NCI-H526 (cell line): ENCODE results near the gene RNASE8.

Experiments
- DNase-seq, 2 experiments: peaks; one replicate each; lab custom pipeline; 2025; lab: John Stamatoyannopoulos, UW

Gene RNASE8

DNA sequence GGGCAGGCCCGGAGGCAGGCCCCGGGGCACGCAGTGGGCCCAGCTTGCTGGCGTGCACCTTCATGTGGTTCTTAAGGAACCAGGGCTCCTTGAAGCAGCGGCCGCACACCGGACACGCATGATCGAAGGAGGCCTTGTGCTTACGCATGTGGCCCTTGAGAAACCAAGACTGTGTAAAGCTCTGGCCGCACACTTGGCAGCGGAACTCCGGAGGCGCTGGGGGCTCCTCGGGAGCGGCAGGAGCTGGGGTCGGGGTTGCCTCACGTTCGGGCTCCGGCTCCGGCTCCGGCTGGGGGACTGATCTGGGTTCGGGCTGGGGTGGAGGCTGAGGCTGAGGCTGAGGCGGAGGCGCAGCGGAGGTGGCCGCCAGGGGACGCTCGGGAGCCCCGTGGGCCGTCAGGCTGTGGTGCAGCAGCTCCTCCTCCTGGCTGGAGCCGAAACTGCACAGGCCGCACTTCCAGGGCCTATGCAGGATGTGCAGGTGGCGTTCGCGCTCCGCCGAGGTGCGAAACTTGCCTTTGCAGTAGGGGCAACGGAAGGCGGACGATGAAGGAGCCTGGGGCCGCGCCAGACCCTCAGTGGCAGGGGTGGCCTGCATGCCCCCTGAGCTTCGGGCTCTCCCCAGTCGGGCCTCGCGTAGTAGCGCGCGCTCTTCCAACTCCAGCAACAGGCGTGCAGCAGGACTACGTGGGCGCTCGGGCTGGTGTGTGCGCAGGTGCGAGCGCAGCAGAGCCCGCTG is 34.8 kb downstream of the RNASE8 start:
- DNase-seq, result peak; percentile 41 to 85

DNA sequence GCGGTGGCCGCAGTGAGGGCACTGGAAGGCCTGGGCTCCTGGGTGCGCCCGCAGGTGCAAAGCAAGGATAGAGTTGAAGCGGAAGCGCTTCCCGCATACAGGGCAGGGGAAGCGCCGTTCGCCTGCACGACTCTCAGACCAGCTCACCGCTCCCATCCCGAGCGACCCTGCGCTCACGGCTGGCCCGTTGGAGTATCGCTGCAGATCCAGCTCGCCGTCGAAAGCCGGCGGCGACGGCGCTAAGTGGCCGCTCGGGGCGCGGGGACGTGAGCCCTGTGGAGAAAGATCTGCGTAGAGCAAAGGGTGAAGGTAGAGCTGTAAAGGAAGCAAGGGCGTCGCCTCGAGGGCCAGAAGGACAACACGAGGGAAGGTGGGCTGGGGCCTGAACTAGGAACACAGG is 35.4 kb downstream of the RNASE8 start:
- DNase-seq, result no peak

DNA sequence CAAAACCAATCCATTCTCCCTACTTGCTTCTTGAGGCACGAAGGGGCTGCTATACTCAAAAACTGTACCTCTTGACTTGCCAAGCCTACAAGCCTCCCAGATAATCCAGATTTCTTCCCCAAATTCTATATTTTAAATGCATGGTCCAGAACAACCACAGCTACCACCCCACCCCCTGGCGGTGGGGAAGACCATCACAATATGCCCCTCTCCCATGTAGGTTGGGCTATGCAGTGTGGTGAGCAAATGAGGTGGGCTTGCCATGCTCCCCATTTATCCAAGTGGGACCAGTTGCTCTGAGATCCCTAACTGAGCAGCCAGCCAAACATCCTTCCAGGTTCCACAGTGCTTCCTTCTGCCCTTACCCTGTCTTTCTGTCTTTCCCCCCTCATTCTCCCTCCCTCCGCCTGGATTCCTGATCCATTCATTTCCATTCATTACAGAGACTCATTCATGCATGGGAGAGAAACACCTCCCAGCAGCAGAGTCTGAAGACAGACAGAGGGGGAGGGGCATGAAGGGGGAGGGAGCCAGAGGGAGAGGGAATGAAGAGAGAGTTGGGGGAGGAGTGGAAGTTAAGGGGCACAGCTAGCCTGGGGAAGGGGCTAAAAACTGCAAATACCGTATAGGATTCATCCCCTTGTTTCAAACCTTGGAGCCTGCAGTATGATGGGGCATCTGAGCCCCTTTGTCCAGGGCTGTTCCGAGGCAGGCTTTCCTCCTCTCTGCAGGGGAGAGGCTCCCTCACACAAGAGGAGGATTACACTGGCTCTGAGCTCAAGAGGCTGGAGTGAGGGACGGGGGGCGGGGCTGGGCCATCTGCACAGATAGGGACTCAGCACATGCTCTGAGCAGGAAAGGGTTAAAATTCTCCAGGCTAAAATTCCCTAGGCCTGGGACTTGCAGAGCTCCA is 36.4 kb downstream of the RNASE8 start:
- peak; percentile 83 to 88 for DNase-seq

DNA sequence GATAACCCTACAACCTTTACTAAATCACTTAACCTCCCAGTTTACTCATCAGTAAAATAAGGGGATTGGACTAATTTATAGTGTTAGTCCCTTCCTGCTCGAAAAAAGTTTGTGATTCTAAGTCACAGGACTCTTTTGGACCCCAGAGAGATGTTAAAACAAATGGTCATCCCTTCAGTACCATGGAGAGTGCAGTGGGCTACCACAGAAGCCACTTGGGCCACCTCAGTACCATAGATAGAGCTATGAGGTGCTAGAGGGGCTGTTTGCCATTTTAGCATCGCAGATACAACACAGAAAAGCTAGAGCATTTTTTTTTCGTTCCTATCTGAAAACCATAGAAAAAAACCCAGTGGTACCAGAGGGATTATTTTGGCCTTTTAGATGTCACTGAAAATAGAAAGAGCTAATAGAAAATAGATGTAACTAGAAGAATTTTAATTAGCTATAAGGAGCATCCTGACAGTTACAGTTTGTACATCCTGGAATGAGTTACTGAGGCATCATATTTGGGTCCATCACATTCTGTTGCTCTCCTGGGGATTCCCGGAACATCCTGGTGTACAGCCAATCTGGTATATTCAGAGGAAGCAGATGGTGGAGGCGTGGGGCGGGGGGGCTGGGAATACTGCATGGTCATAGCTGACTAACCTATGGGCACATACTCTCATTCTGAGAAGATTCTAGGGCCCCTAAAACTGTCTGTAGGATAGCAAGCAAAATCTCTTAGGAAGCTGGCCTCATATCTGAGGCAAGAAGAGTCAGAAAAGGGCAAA is 38.0 kb downstream of the RNASE8 start:
- peak in 1 of 2 experiments; percentile 12 for DNase-seq

DNA sequence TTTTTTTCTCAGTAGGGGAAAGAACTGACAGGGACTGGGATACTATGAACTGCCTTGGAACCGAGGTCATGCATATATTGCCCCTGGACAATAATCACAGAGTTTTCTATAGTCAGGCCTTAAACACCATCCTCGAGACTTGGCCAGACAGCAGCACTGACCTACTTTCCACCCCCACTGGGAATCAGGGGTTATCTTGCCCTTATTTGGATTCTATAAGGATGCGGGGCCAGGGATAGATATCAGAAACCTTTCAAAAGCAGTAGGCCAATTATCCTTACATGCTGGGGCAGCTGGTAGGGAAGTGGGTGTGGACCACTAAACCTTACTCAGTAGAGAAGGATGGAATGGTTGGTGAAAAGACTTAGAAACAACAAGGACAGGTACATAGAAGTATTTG is 38.8 kb downstream of the RNASE8 start:
- no peak for DNase-seq

DNA sequence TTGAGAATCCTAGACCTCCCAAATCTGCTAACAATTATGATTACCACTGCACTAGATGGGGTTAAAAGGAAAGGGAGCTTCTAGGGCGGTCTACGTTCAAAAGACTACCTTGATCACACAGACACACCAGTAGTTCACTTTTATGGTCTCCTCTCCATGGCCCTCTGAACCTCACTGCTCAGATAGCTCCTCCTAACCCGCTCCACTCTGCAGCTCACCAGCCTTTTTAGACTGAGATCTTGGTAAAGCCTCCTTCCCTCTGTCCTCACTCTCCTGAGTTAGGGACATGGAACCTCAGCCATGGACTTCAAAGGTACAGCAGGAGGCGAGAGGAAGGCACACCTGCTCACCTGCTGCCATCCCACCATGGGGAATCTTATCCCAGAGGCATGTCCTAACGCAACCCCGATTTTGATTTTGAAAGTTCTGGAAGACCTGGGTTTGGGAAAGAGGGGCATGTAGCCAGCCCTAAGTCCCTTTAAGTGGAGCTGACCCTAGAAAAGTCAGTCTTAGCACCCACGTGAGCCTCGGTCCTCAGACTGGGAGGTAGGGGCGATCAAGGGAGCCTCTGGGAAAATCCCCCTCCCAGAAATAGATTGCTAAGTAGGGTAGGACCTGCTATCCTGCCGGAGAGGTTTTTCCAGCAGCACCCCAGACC is 39.5 kb downstream of the RNASE8 start:
- DNase-seq, result peak; percentile 25 to 45

DNA sequence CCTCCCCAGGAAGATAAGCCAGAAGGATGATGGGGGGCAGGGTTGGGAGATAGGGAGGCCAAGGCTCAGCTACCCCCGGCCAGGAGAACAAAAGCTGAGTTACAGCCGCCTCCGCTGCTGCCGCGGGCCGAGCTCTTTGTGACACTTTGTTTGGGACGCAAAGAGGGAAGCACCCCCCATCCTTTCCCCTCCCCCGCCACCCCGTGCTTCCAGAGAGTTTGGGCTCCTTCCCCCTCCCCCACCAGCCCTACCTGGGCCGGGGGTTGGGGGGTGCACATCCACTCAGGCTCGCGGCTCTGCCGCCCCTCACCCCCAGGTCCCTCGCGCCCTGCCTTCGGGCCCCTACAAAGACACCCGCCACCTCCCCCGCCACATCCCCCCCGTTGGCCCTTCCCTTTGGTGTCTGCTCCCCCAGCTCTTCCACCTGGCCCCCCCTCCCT is 40.0 kb downstream of the RNASE8 start:
- DNase-seq, result peak in 1 of 2 experiments; percentile 66

DNA sequence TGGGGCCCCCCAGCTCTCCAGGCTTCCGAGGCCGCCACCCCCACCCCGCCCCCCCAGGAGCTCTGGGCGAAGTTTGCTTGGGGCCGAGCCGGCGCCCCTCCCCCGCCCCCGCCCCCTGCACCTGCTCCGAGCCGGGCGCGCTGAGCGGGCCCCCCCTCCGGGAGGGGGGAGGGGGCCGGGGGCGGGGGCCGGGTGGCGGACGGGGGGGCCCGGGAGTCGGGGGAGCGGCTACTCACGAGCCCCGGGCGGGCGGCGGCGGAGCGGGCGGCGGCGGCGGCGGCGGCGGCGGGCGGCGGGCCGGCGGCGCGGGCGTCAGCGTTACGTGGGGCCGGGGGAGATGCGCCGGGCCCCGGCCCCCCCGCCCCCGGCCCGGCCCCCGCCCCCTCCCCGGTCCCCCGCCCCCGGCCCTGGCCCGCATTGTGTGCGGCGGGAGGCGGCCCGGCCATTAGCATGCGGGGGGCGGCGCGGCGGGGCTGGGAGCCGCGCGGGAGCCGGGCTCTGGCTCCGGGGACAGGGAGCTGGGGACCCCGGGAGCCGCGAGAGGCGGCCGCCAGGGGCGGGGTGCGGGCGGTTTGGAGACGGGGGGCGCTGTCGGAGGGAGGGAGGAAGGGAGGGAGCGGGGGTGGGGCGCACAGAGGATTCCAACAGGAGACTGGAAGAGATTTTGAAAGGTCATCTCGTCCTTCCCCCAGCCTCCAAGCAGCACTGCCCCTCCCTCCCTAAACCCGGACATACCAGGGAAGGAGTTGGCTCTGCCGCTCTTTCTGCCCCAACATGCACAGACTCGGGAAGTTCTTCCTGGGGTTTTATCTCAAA is 40.7 kb downstream of the RNASE8 start, which contains the start of gene ZNF219:
ZNF219 (minus strand) TSS at position 580 of the 816 bp plus-strand sequence. CDS start 5,064 bp downstream, outside the sequence.
- peak; percentile 40 to 83 for DNase-seq

DNA sequence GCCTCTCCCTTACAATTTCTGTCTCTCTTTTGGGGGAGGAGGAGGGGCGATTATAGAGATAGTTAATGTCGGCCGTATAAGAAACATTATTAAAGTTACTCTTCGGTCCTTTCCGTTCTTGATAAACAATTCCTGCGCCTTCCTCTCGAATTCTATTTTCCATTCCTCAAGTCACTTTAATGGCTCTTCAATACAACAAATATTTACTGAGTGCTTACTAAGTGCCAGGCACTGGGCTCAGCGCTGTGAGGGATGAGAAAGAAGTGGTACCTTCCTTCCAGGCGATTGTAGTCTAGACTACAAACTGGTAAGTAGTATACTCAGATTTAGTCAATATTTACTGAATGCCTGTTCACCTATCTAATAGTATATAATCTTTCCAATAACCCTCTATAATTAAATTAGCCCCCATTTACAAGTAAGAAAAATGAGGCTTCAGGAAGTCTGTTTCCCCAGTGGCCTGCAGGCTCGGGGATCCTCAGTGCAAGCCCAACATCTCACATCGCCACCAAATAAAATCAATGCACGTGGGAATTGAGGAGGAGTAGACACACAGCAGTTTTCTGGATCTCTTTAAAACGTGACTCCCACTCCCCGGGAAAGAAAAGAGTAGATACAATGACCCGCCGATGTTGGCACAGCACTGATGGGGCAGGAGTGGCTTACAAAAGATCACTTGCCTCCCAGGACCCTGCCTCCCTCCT is 41.4 kb downstream of the RNASE8 start:
- no peak for DNase-seq

DNA sequence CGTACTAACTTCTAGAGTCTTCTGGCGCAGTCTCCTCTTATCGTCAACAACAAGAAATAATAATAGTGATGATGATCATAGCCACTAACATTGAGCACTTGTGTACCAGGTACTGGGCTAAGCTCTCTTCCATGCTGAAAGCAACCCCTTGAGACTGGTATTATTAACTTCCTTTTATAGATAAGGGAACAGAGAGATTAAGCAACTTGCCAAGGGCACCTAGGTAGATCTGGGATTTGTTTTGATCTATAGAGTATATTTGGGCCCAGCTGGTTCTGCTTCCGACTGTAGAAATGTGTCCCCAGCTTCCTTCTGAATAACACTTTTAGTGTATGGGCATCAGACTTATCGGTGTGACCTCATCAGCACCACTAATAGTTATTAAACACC is 42.0 kb downstream of the RNASE8 start:
- DNase-seq, result no peak

DNA sequence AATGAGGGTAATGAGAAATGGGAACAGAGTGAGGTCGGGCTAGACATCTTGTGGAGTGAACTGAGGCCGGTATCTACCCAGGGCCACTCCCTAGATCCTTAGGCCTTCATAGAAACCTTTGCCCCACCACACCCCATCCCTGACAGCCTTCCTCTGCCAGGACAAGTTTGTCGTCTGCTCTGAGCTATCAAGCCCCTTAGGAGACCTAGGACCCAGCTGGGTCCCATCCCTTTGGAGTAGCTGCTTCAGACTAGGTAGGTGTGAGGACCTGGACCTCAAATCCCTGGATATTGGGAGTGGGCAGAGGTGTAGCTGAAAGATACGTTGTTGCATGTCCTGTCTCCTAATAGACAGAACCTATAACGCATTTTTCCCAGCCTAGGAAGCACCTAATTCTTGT is 43.3 kb downstream of the RNASE8 start, which contains the start of gene TMEM253:
TMEM253 (plus strand) TSS at position 136 of the 400 bp plus-strand sequence. CDS start 278 bp downstream, outside the sequence.
- no peak for DNase-seq

DNA sequence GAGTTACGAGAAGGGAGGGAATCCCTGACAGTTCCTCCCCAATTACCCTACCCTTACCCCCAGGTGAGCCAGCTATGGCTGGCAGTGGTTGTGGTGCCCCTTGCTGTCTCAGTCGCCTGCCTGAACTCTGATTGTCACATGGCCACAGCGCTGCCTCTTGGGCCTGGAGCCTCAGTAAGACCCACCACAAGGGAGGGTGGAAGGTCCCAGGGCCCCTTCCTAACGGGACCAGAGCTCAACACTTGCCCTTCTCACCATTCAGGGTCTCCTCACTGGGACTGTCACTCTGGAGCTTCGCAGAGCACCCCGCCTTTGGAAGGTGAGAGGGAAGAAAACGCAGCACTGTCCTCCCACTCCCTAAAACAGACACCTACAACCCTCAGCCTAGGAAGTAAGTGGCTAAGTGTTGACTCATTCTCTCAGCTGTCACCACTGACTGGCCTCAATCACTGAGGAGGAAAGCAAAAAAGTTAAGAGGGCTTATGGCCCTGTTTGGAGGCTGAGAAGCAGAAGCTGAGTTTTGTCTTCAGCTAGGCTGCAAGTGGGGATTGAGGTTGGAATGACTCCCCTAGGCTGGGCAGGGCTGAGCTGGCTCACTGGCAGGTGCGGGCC is 44.3 kb downstream of the RNASE8 start:
- DNase-seq, result no peak

DNA sequence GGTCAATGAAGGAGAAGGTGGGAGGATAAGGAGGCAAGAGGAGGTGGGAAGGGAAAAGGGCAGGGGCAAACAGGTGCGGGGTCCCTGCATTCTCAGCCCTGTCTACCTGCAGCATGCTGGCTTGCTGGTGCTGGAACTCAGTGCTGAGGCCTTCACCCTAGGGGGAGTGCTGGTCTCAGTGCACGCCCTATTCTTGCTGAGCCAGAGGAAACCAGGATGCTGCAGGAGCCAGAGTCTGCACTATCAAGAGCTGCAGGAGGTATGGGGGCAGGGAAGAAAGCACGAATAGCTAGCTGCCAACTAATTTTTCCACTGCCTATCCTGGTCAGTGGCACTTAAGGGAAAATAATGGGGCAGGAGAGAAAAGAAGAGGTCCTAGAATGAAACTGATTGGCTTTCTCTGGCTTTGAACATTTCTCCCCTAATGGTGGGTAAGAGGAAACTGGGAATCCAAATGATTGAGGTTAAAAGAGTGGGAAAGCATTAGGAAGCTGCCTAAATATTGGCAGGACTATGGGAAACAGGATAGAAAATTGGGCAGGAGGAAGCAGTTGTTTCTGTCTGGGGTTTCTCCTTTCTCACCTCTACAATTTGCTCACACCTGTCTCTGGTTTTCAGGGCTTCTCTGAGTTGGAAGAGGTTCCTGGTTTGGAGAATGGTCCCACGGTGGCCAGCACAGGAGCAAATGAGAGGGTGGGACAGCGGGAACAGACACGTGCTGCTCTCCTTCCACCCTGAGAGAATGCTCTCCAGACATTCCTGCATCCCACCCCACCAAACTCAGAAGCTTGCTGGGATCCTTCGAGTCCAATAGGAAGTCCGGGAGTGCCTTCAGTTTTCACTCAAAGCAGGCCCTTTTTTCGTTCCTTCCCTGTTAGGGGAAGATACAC is 45.1 kb downstream of the RNASE8 start:
- no peak for DNase-seq

DNA sequence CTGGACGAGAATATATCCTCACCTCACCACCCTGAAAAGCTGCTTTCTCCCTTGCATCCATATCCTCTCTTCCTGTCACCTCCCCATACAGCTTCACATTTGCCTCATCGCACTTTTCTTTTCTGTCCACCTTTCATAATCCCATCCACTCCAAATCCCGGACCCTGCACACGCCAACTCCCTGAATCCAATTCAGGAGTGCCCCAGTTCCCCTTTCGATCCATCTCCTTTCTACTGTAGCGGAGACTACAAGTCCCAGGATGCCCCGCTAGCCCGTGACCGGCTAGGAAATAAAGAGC is 45.7 kb downstream of the RNASE8 start:
- DNase-seq, result no peak

DNA sequence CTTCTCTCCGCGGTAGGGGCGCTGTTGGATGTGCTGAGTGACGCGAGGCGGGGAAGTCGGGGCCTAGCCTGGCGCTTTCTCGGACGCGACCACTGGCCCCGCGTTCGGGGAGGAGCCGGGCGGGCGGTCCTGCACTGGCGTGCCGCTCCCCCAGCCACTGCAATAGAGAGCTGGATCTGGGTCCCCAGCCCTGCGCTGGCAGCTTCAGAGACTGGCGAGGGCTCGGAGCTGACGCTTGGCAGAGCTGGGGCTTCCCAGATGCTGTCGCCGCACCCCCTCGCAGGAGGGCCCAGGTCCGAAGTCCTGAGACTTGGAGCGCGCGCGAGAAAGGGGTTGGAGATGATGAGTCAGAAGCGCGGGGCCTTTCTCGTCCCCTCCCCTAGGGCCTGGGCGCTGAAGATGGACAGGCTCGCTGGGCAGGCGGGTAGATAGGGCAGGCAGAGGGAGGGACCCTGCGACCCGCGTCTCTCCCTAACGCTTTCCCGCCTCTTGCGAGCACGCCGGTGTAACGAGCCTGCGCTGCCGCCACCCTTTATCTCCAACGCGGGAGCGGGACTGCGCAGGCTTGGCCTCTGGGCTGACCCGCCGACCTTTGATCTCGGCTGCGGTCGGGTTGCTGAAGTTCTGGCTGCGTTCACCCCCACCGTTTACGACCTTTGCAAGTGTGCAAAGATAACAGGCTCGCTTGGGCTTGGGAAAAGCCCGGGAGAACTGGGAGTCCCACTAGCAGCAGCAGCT is 46.3 kb downstream of the RNASE8 start:
- DNase-seq, result peak; percentile 91 to 97

DNA sequence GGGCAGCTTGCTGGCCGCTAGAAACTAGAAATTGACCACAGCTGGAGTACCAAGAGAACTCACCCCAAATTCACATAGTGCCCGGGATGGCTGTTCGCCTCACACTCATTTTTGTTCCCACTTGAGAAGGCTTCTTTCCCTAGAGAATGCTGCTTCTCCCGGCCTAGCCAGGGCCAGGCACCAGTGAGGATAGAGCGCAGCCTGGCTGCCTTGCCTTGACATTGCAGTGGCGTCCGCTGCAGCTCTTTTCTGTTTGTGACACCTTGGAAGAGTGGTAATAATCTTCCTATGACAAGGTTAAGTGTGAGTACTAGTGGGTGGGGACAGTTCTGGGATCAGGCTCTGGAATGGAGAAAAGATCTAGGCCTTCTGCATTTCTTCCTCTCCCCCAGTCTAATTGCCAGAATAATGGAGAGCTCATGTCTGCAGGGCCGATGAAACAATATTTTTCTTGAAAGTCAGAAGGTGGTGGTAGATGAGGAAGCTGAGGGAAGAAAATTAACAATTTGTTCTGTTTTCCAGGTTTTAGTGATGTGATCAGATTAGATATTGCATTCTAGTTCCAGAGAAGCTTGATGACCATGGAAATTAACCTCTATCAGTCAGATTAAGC is 46.9 kb downstream of the RNASE8 start:
- peak; percentile 79 to 87 for DNase-seq

DNA sequence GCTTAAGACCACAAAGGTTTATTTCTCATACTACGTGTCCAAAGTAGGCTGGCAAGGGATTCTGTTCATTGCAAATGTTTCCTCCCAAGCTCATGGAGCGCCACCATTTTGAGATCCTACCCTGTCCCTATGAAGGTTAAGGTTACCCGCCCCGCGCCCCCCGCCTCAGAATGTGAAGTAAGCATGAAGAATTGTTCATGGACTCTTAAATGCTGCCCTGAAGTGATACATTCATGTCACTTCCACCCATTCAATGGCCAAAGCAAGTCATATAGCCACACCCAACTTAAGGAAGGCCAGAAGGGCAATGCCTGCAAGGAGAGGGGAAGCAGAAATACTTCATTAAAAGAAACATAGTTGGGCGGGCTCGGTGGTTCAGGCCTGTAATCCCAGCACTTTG is 47.5 kb downstream of the RNASE8 start:
- DNase-seq, result no peak

DNA sequence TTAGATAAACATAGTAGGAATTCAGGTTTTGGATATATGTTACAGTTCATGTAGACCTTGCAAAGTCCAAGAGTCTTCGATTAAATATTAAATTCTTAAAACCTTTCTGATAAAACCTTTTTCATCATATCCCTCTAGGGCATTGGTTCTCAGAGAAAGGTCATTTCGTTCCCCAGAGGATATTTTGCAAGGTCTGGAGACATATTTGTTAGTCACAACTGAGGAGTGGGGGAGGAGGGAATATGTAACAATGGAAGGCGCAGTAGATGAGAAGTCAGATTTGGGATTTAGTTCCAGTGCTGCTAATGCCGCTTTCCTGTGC is 48.5 kb downstream of the RNASE8 start:
- no peak for DNase-seq
